Lung microvascular endothelial cell (primary cell): ENCODE measurements around the gene ROR1. TPM values are rescaled to one million over a fixed set of nuclear protein-coding genes. Genes with fewer than 3 reads are reported as not detected.
"Not testable (repeated sequence)": the region's sequence is repeated elsewhere in the genome, so short reads cannot be mapped to it uniquely, and the experiment has no call there.

Experiments used
- DNase-seq, 2 donors: peaks; one replicate each; pipeline versions ENCODE4 v3.0.0 to v3.0.0-alpha.2; 2010; ENCODE audit warnings: low read depth in 2 of 2
- total RNA-seq: library from RNA; depleted of rRNA; stranded (reverse); fragments of >200 nt; gene quantifications from 2 replicates; pipeline ENCODE4 v1.2.1, GENCODE V29; 2014

ROR1 gene
- total RNA-seq, 1 donor from 2014 or later = under 0.01 TPM

- DNase-seq = no peak
Observed at GRCh38 chr1:63758791-63759190, 15.0 kb upstream of the ROR1 start.

GRCh38 chr1:63759778-63760177 lies 14.0 kb upstream of the ROR1 start:
- DNase-seq = no peak

- no peak for DNase-seq
Observed at GRCh38 chr1:63770381-63770780, 3.4 kb upstream of the ROR1 start.

GRCh38 chr1:63772201-63772600 lies 1.6 kb upstream of the ROR1 start:
- DNase-seq = no peak

GRCh38 chr1:63772876-63773275 lies 941 bp upstream of the ROR1 start:
- no peak for DNase-seq

- no peak for DNase-seq
Observed at GRCh38 chr1:63773496-63773814, 362 bp upstream of the ROR1 start.

GRCh38 chr1:63774617-63775417 lies 1.0 kb downstream of the ROR1 start:
- DNase-seq = peak; percentile 36 to 45

- DNase-seq = no peak
Observed at GRCh38 chr1:63775418-63776127, 1.8 kb downstream of the ROR1 start.

- DNase-seq = no peak
Observed at GRCh38 chr1:63777286-63777685, 3.5 kb downstream of the ROR1 start.

- no peak for DNase-seq
Observed at GRCh38 chr1:63777965-63778880, 4.4 kb downstream of the ROR1 start.

- DNase-seq = no peak
Observed at GRCh38 chr1:63779338-63780211, 5.8 kb downstream of the ROR1 start.

- no peak for DNase-seq
Observed at GRCh38 chr1:63780565-63780964, 6.7 kb downstream of the ROR1 start.

- no peak for DNase-seq
Observed at GRCh38 chr1:63782982-63783381, 9.2 kb downstream of the ROR1 start.

- no peak for DNase-seq
Observed at GRCh38 chr1:63784083-63784482, 10.3 kb downstream of the ROR1 start.

- peak in 1 of 2 donors; percentile 12 for DNase-seq
Observed at GRCh38 chr1:63784489-63785390, 10.9 kb downstream of the ROR1 start.

- not testable (repeated sequence) for DNase-seq
Observed at GRCh38 chr1:63787270-63787669, 13.5 kb downstream of the ROR1 start.

GRCh38 chr1:63787875-63788274 lies 14.1 kb downstream of the ROR1 start:
- no peak for DNase-seq

GRCh38 chr1:63789856-63790605 lies 16.2 kb downstream of the ROR1 start:
- DNase-seq = no peak

GRCh38 chr1:63790989-63791388 lies 17.2 kb downstream of the ROR1 start:
- no peak for DNase-seq
